Body of pancreas (tissue), 4 donors: ENCODE results near the gene MLH1. TPM values are rescaled to one million over a fixed set of nuclear protein-coding genes. Genes with fewer than 3 reads are reported as not detected.
A peak's percentile ranks its signal among the peaks of the same experiment; 100 is the strongest.

Experiments used
- ATAC-seq: fragments of 150-250 bp; one replicate; pipeline ENCODE4 v1.9.1; 2016
- DNase-seq, 4 donors: peaks; one replicate each; pipeline ENCODE4 v3.0.0-alpha.2; 2019
- H3K27ac ChIP-seq, 4 donors: fragments of 200-600 bp; sonication (generic); 1 replicate in 3 of 4; 2 replicates in 1 of 4; pipeline versions ENCODE4 v1.5.1 to v1.6.1; 2016 to 2019; ENCODE audit warnings: mild to moderate bottlenecking in 1 of 4, mixed read lengths in 1 of 4, moderate library complexity in 1 of 4
- H3K27me3 ChIP-seq, 2 donors: fragments of 200-600 bp; sonication (generic); one replicate each; pipeline ENCODE4 v1.6.0; 2016; ENCODE audit warnings: mild to moderate bottlenecking in 1 of 2
- H3K36me3 ChIP-seq, 2 donors: fragments of 200-600 bp; sonication (generic); replicated peaks in 1 of 2; 2 replicates each; pipeline ENCODE4 v1.5.1; 2016; ENCODE audit warnings: low read depth in 2 of 2; ENCODE audit not compliant: insufficient read depth in 1 of 2
- H3K4me1 ChIP-seq: fragments of 200-600 bp; sonication (generic); one replicate; pipeline ENCODE4 v1.6.0; 2016
- H3K4me3 ChIP-seq, 2 donors: fragments of 200-600 bp; sonication (generic); 1 replicate in 1 of 2; 2 replicates in 1 of 2; pipeline ENCODE4 v1.5.1; 2016 to 2019
- H3K9me3 ChIP-seq, 3 donors: fragments of 200-600 bp; sonication (generic); 1 replicate in 2 of 3; 2 replicates in 1 of 3; pipeline ENCODE4 v1.5.1; 2016
- CTCF ChIP-seq, 7 experiments: fragments of 450-650 bp in 4 of 7; fragments of 200-600 bp in 3 of 7; sonication (generic) in 3 of 7; IDR thresholded peaks; one replicate each; pipeline ENCODE4 v1.5.1; 2016 to 2019; ENCODE audit warnings: antibody characterized with exemption in 7 of 7
- POLR2A ChIP-seq, 3 donors: fragments of 450-650 bp; IDR thresholded peaks; one replicate each; pipeline ENCODE4 v1.6.1; 2016; ENCODE audit warnings: antibody characterized with exemption in 3 of 3, mild to moderate bottlenecking in 2 of 3
- WGBS, 2 donors: methylation state at CpG; one replicate each; pipeline ENCODE4 v1.1.5; 2017; 5-methylcytosine and 5-hydroxymethylcytosine counted together
- intact Hi-C: fragments of 100-400 bp; cut with DNase I; formaldehyde crosslinking; loops from one replicate; pipeline ENCODE4 v1.15.1; 2023
- total RNA-seq, 2 donors: library from RNA; depleted of rRNA; stranded (reverse); fragments of >200 nt; gene quantifications; one replicate each; pipeline ENCODE4 v1.1.0, GENCODE V29; 2016

Gene MLH1
- total RNA-seq, 2 donors from 2014 or later: 16.9 to 38.9 TPM

GRCh38 chr3:37015642-37016041 lies 22.3 kb downstream of the MLH1 start:
- no peak overlapping the region for H3K4me3 ChIP-seq
- no peaks in the 10 kb centered on the region for H3K9me3 ChIP-seq
- intact Hi-C loops: no loop called here
- H3K36me3 ChIP-seq: peaks cover 5 to 36% of the 10 kb centered on the region in 2 donors
- WGBS, 2 donors: 91 to 97% methylated on average over 5 of the region's 5 CpGs
- no peaks in the 10 kb centered on the region for H3K4me1 ChIP-seq
- no peak for DNase-seq
- no peak for TF ChIP-seq POLR2A (IDR thresholded peaks at IDR 0.05)
- TF ChIP-seq CTCF (IDR thresholded peaks at IDR 0.05): no peak
- no peaks in the 10 kb centered on the region for H3K27me3 ChIP-seq
- ATAC-seq: no peak
- no peak overlapping the region for H3K27ac ChIP-seq

GRCh38 chr3:37016903-37017302 lies 23.6 kb downstream of the MLH1 start:
- no peak for TF ChIP-seq CTCF (IDR thresholded peaks at IDR 0.05)
- no peak for TF ChIP-seq POLR2A (IDR thresholded peaks at IDR 0.05)
- Histone ChIP-seq H3K4me1 (no peaks in the 10 kb centered on the region), H3K9me3 (no peaks in the 10 kb centered on the region), H3K4me3 (no peak overlapping the region), H3K36me3 (peaks cover 5 to 37% of the 10 kb centered on the region in 2 donors), H3K27ac (no peak overlapping the region), H3K27me3 (no peaks in the 10 kb centered on the region)
- 93 to 94% methylated on average over 8 of the region's 8 CpGs for WGBS, 2 donors
- ATAC-seq (no peak), DNase-seq (no peak)
- intact Hi-C loops: no loop called here

- Histone ChIP-seq H3K27me3 (no peaks in the 10 kb centered on the region), H3K4me1 (no peaks in the 10 kb centered on the region), H3K27ac (no peak overlapping the region), H3K36me3 (peaks cover 5 to 31% of the 10 kb centered on the region in 2 donors), H3K9me3 (no peaks in the 10 kb centered on the region), H3K4me3 (no peak overlapping the region)
- TF ChIP-seq CTCF (IDR thresholded peaks at IDR 0.05): no peak
- no peak for TF ChIP-seq POLR2A (IDR thresholded peaks at IDR 0.05)
- intact Hi-C loops: no loop called here
- WGBS, 2 donors: 70 to 88% methylated on average over 3 of the region's 3 CpGs
- ATAC-seq (no peak), DNase-seq (no peak)
Measured at GRCh38 chr3:37017683-37018082, 24.4 kb downstream of the MLH1 start.

GRCh38 chr3:37024092-37024491 lies 30.8 kb downstream of the MLH1 start:
- no peak for DNase-seq
- Histone ChIP-seq H3K4me1 (no peaks in the 10 kb centered on the region), H3K9me3 (no peaks in the 10 kb centered on the region), H3K27me3 (no peaks in the 10 kb centered on the region), H3K4me3 (no peak overlapping the region), H3K36me3 (peaks cover 3 to 15% of the 10 kb centered on the region in 2 donors), H3K27ac (no peak overlapping the region)
- TF ChIP-seq POLR2A (IDR thresholded peaks at IDR 0.05): no peak
- TF ChIP-seq CTCF (IDR thresholded peaks at IDR 0.05): peak in 5 of 7 experiments; percentile 15 to 39 (median 31)
- intact Hi-C loops: no loop called here
- ATAC-seq: no peak
- 78 to 83% methylated on average over 2 of the region's 2 CpGs for WGBS, 2 donors

- DNase-seq: peak in 1 of 4 donors; percentile 4
- Histone ChIP-seq H3K27me3 (no peaks in the 10 kb centered on the region), H3K36me3 (peaks cover 0 to 14% of the 10 kb centered on the region in 2 donors), H3K4me3 (no peak overlapping the region), H3K27ac (no peak overlapping the region), H3K9me3 (no peaks in the 10 kb centered on the region), H3K4me1 (no peaks in the 10 kb centered on the region)
- ATAC-seq: no peak
- intact Hi-C loops: no loop called here
- TF ChIP-seq POLR2A (IDR thresholded peaks at IDR 0.05) (no peak), CTCF (IDR thresholded peaks at IDR 0.05) (no peak)
- 89 to 91% methylated on average over 3 of the region's 3 CpGs for WGBS, 2 donors
Measured at GRCh38 chr3:37024820-37025405, 31.6 kb downstream of the MLH1 start.
